Measurements from ENCODE around the gene JAM3.

Gene JAM3

GRCh38 chr11:134038897-134039470, 29.9 kb upstream of the JAM3 start:
- in situ Hi-C loops (cut with MboI; ENCODE audit: low sequenced_read_pairs), result no loop called here

GRCh38 chr11:134039726-134040385, 29.0 kb upstream of the JAM3 start:
- in situ Hi-C loops (cut with MboI; ENCODE audit: low sequenced_read_pairs), result no loop called here

- in situ Hi-C loops (cut with MboI; ENCODE audit: low sequenced_read_pairs), result no loop called here
These were observed 28.2 kb upstream of the JAM3 start for GRCh38 chr11:134040386-134041302.

- in situ Hi-C loops (cut with MboI; ENCODE audit: low sequenced_read_pairs), result no loop called here
These were observed 27.5 kb upstream of the JAM3 start for GRCh38 chr11:134041349-134041748.

GRCh38 chr11:134041791-134042696, 26.8 kb upstream of the JAM3 start:
- in situ Hi-C loops (cut with MboI; ENCODE audit: low sequenced_read_pairs), result no loop called here

GRCh38 chr11:134043821-134044420, 25.0 kb upstream of the JAM3 start:
- in situ Hi-C loops (cut with MboI; ENCODE audit: low sequenced_read_pairs), result no loop called here

GRCh38 chr11:134044514-134045284, 24.2 kb upstream of the JAM3 start:
- in situ Hi-C loops (cut with MboI; ENCODE audit: low sequenced_read_pairs), result no loop called here

- in situ Hi-C loops (cut with MboI; ENCODE audit: low sequenced_read_pairs), result no loop called here
These were observed 22.9 kb upstream of the JAM3 start for GRCh38 chr11:134045799-134046635.

- in situ Hi-C loops (cut with MboI; ENCODE audit: low sequenced_read_pairs), result no loop called here
These were observed 22.0 kb upstream of the JAM3 start for GRCh38 chr11:134046681-134047449.

GRCh38 chr11:134047586-134047999, 21.3 kb upstream of the JAM3 start:
- in situ Hi-C loops (cut with MboI; ENCODE audit: low sequenced_read_pairs), result no loop called here

- in situ Hi-C loops (cut with MboI; ENCODE audit: low sequenced_read_pairs), result no loop called here
These were observed 20.8 kb upstream of the JAM3 start for GRCh38 chr11:134048028-134048427.

GRCh38 chr11:134049303-134049702, 19.6 kb upstream of the JAM3 start:
- in situ Hi-C loops (cut with MboI; ENCODE audit: low sequenced_read_pairs), result no loop called here

GRCh38 chr11:134050541-134051383, 18.1 kb upstream of the JAM3 start:
- in situ Hi-C loops (cut with MboI; ENCODE audit: low sequenced_read_pairs), result no loop called here

GRCh38 chr11:134052395-134052987, 16.4 kb upstream of the JAM3 start:
- in situ Hi-C loops (cut with MboI; ENCODE audit: low sequenced_read_pairs), result no loop called here

- in situ Hi-C loops (cut with MboI; ENCODE audit: low sequenced_read_pairs), result no loop called here
These were observed 15.6 kb upstream of the JAM3 start for GRCh38 chr11:134052988-134053945.

- in situ Hi-C loops (cut with MboI; ENCODE audit: low sequenced_read_pairs), result no loop called here
These were observed 13.8 kb upstream of the JAM3 start for GRCh38 chr11:134055029-134055428.
